Tibial nerve (tissue), 4 donors: ENCODE measurements around the gene NKX1-1. TPM values are rescaled to one million over a fixed set of nuclear protein-coding genes. Genes with fewer than 3 reads are reported as not detected.

Experiments used
- DNase-seq, 2 donors: peaks; one replicate each; pipeline ENCODE4 v3.0.0-alpha.2; 2019; ENCODE audit warnings: low spot score in 2 of 2
- H3K27ac ChIP-seq, 4 donors: fragments of 200-600 bp; sonication (generic) in 3 of 4; one replicate each; pipeline ENCODE4 v1.5.1; 2017 to 2019; ENCODE audit warnings: mild to moderate bottlenecking in 1 of 4
- H3K27me3 ChIP-seq, 2 donors: fragments of 200-600 bp; sonication (generic) in 1 of 2; one replicate each; pipeline versions ENCODE4 v1.5.1 to v1.6.0; 2017 to 2019
- H3K36me3 ChIP-seq, 3 donors: fragments of 200-600 bp; sonication (generic); one replicate each; pipeline ENCODE4 v1.5.1; 2018 to 2019
- H3K4me1 ChIP-seq, 4 donors: fragments of 200-600 bp; sonication (generic) in 3 of 4; one replicate each; pipeline ENCODE4 v1.5.1; 2017 to 2019
- H3K4me3 ChIP-seq, 4 donors: fragments of 200-600 bp; sonication (generic) in 3 of 4; one replicate each; pipeline ENCODE4 v1.5.1; 2017 to 2019; ENCODE audit warnings: mild to moderate bottlenecking in 1 of 4, moderate library complexity in 1 of 4
- H3K9me3 ChIP-seq, 4 donors: fragments of 200-600 bp; sonication (generic) in 3 of 4; one replicate each; pipeline ENCODE4 v1.5.1; 2017 to 2019
- EP300 ChIP-seq, 2 donors: sonication (generic); formaldehyde crosslinking; IDR thresholded peaks; one replicate each; pipeline ENCODE4 v1.6.1; 2017; ENCODE audit warnings: antibody characterized with exemption in 2 of 2, mild to moderate bottlenecking in 1 of 2
- POLR2A ChIP-seq, 2 donors: fragments of 450-650 bp; IDR thresholded peaks; one replicate each; pipeline ENCODE4 v1.6.1; 2017; ENCODE audit warnings: antibody characterized with exemption in 2 of 2, mild to moderate bottlenecking in 2 of 2, moderate library complexity in 2 of 2
- WGBS, 2 donors: methylation state at CpG; one replicate each; pipeline ENCODE4 v1.1.5; 2018; 5-methylcytosine and 5-hydroxymethylcytosine counted together
- total RNA-seq, 4 donors: library from RNA; depleted of rRNA; stranded (reverse); fragments of >200 nt; gene quantifications; one replicate each; pipeline ENCODE4 v1.1.0, GENCODE V29; 2016
- TF ChIP-seq, protein P1 (sequence below), 5 experiments: fragments of 200-600 bp in 3 of 5; fragments of 450-650 bp in 2 of 5; sonication (generic) in 3 of 5; IDR thresholded peaks; one replicate each; pipeline ENCODE4 v1.5.1; 2016 to 2019; ENCODE audit warnings: antibody characterized with exemption in 5 of 5, mild to moderate bottlenecking in 3 of 5, moderate library complexity in 2 of 5

The NKX1-1 gene
- total RNA-seq, 4 donors from 2014 or later = not detected

GRCh38 chr4:1377606-1378261 lies 28.5 kb downstream of the NKX1-1 start:
- H3K36me3 ChIP-seq = peaks cover 0 to 99% (median 6%) of the 10 kb centered on the region in 3 donors
- no peak overlapping the region for H3K4me3 ChIP-seq
- H3K27me3 ChIP-seq = no peaks in the 10 kb centered on the region
- H3K9me3 ChIP-seq = no peaks in the 10 kb centered on the region
- WGBS, 2 donors = 83 to 89% methylated on average over 11 to 17 of the region's 19 CpGs
- DNase-seq = no peak
- no peak for TF ChIP-seq EP300 (IDR thresholded peaks at IDR 0.05)
- TF ChIP-seq, protein P1, sequence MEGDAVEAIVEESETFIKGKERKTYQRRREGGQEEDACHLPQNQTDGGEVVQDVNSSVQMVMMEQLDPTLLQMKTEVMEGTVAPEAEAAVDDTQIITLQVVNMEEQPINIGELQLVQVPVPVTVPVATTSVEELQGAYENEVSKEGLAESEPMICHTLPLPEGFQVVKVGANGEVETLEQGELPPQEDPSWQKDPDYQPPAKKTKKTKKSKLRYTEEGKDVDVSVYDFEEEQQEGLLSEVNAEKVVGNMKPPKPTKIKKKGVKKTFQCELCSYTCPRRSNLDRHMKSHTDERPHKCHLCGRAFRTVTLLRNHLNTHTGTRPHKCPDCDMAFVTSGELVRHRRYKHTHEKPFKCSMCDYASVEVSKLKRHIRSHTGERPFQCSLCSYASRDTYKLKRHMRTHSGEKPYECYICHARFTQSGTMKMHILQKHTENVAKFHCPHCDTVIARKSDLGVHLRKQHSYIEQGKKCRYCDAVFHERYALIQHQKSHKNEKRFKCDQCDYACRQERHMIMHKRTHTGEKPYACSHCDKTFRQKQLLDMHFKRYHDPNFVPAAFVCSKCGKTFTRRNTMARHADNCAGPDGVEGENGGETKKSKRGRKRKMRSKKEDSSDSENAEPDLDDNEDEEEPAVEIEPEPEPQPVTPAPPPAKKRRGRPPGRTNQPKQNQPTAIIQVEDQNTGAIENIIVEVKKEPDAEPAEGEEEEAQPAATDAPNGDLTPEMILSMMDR (IDR thresholded peaks at IDR 0.05) = no peak
- no peak for TF ChIP-seq POLR2A (IDR thresholded peaks at IDR 0.05)
- H3K27ac ChIP-seq = no peak overlapping the region
- H3K4me1 ChIP-seq = no peaks in the 10 kb centered on the region

- DNase-seq = no peak
- Histone ChIP-seq H3K27ac (no peak overlapping the region), H3K27me3 (no peaks in the 10 kb centered on the region), H3K9me3 (no peaks in the 10 kb centered on the region), H3K4me1 (no peaks in the 10 kb centered on the region), H3K36me3 (peaks cover 0 to 99% (median 6%) of the 10 kb centered on the region in 3 donors), H3K4me3 (no peak overlapping the region)
- TF ChIP-seq POLR2A (IDR thresholded peaks at IDR 0.05) = no peak
- TF ChIP-seq, protein P1 (IDR thresholded peaks at IDR 0.05) = no peak
- 86 to 87% methylated on average over 21 to 24 of the region's 32 CpGs for WGBS, 2 donors
Measured at GRCh38 chr4:1376841-1377605, 29.2 kb downstream of the NKX1-1 start.

GRCh38 chr4:1376391-1376840 lies 29.8 kb downstream of the NKX1-1 start:
- DNase-seq = no peak
- no peaks in the 10 kb centered on the region for H3K27me3 ChIP-seq
- H3K4me3 ChIP-seq = no peak overlapping the region
- 85 to 86% methylated on average over 20 to 22 of the region's 23 CpGs for WGBS, 2 donors
- H3K9me3 ChIP-seq = no peaks in the 10 kb centered on the region
- H3K36me3 ChIP-seq = peaks cover 0 to 100% (median 6%) of the 10 kb centered on the region in 3 donors
- H3K4me1 ChIP-seq = no peaks in the 10 kb centered on the region
- TF ChIP-seq EP300 (IDR thresholded peaks at IDR 0.05) = no peak
- no peak for TF ChIP-seq POLR2A (IDR thresholded peaks at IDR 0.05)
- TF ChIP-seq, protein P1 (IDR thresholded peaks at IDR 0.05) = no peak
- H3K27ac ChIP-seq = no peak overlapping the region

- no peak for TF ChIP-seq POLR2A (IDR thresholded peaks at IDR 0.05)
- TF ChIP-seq, protein P1 (IDR thresholded peaks at IDR 0.05) = no peak
- TF ChIP-seq EP300 (IDR thresholded peaks at IDR 0.05) = no peak
- Histone ChIP-seq H3K4me1 (peaks cover 0 to under 1% (median 0%) of the 10 kb centered on the region in 4 donors), H3K27me3 (no peaks in the 10 kb centered on the region), H3K9me3 (no peaks in the 10 kb centered on the region), H3K4me3 (no peak overlapping the region), H3K27ac (no peak overlapping the region), H3K36me3 (peaks cover 0 to 99% (median 6%) of the 10 kb centered on the region in 3 donors)
- DNase-seq = no peak
- 40 to 95% methylated on average over 1 to 4 of the region's 17 CpGs for WGBS, 2 donors
Measured at GRCh38 chr4:1375761-1376322, 30.4 kb downstream of the NKX1-1 start.
